Peyer's patch (tissue), 4 donors: ENCODE results near the gene CADPS2. TPM values are rescaled to one million over a fixed set of nuclear protein-coding genes. Genes with fewer than 3 reads are reported as not detected.

ENCODE experiments used
- DNase-seq, 3 donors: peaks; one replicate each; pipeline ENCODE4 v3.0.0-alpha.2; 2017 to 2019
- H3K27ac ChIP-seq, 4 donors: fragments of 200-600 bp; sonication (generic); one replicate each; pipeline ENCODE4 v1.5.1; 2016 to 2019
- H3K27me3 ChIP-seq, 2 donors: fragments of 200-600 bp; sonication (generic); one replicate each; pipeline ENCODE4 v1.5.1; 2019
- H3K36me3 ChIP-seq, 3 donors: fragments of 200-600 bp; sonication (generic); one replicate each; pipeline ENCODE4 v1.5.1; 2016 to 2019
- H3K4me1 ChIP-seq, 4 donors: fragments of 200-600 bp; sonication (generic); one replicate each; pipeline ENCODE4 v1.5.1; 2016 to 2019
- H3K4me3 ChIP-seq, 4 donors: fragments of 200-600 bp; sonication (generic); 1 replicate in 3 of 4; 2 replicates in 1 of 4; pipeline ENCODE4 v1.5.1; 2016 to 2019; ENCODE audit warnings: mild to moderate bottlenecking in 1 of 4
- H3K9me3 ChIP-seq, 4 donors: fragments of 200-600 bp; sonication (generic); one replicate each; pipeline ENCODE4 v1.5.1; 2016 to 2019; ENCODE audit warnings: mild to moderate bottlenecking in 1 of 4
- POLR2A ChIP-seq, 2 donors: fragments of 450-650 bp; IDR thresholded peaks; one replicate each; pipeline ENCODE4 v1.5.1; 2017; ENCODE audit warnings: antibody characterized with exemption in 2 of 2, mild to moderate bottlenecking in 2 of 2, moderate library complexity in 2 of 2
- total RNA-seq, 4 donors: library from RNA; depleted of rRNA; stranded (reverse); fragments of >200 nt; gene quantifications; one replicate each; pipeline ENCODE4 v1.1.0, GENCODE V29; 2016
- TF ChIP-seq, protein P1 (sequence below), 6 experiments: fragments of 450-650 bp in 4 of 6; fragments of 200-600 bp in 2 of 6; sonication (generic) in 1 of 6; IDR thresholded peaks; one replicate each; pipeline ENCODE4 v1.5.1; 2017 to 2019; ENCODE audit warnings: antibody characterized with exemption in 6 of 6, mild to moderate bottlenecking in 3 of 6, moderate library complexity in 1 of 6

CADPS2 gene
- total RNA-seq, 4 donors from 2014 or later: 11.4 to 21.5 (median 16.5) TPM

DNA sequence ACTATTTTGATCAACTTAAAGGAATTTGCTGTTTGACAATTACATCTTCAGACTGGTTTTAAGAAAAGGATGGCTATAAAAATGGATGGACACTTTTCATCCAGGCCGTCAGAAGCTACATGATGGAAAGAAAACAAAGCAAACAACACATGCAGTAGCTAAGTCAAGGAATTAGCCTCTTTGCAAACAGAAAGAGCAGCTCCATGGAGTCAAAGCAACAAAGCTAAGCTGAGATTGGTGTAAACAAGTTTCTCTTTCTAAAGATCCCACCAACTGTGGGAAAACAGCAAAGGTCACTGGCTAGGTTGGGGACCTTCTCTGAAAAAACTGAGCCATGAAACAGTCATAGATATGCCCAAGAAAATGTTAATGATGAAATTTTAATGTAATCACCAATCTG, 286.2 kb downstream of the CADPS2 start:
- no peak overlapping the region for H3K27ac ChIP-seq
- no peak overlapping the region for H3K4me3 ChIP-seq
- no peaks in the 10 kb centered on the region for H3K27me3 ChIP-seq
- H3K4me1 ChIP-seq: no peaks in the 10 kb centered on the region
- H3K9me3 ChIP-seq: no peaks in the 10 kb centered on the region
- no peaks in the 10 kb centered on the region for H3K36me3 ChIP-seq
- no peak for DNase-seq
- TF ChIP-seq, protein P1, sequence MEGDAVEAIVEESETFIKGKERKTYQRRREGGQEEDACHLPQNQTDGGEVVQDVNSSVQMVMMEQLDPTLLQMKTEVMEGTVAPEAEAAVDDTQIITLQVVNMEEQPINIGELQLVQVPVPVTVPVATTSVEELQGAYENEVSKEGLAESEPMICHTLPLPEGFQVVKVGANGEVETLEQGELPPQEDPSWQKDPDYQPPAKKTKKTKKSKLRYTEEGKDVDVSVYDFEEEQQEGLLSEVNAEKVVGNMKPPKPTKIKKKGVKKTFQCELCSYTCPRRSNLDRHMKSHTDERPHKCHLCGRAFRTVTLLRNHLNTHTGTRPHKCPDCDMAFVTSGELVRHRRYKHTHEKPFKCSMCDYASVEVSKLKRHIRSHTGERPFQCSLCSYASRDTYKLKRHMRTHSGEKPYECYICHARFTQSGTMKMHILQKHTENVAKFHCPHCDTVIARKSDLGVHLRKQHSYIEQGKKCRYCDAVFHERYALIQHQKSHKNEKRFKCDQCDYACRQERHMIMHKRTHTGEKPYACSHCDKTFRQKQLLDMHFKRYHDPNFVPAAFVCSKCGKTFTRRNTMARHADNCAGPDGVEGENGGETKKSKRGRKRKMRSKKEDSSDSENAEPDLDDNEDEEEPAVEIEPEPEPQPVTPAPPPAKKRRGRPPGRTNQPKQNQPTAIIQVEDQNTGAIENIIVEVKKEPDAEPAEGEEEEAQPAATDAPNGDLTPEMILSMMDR (IDR thresholded peaks at IDR 0.05): no peak
- no peak for TF ChIP-seq POLR2A (IDR thresholded peaks at IDR 0.05)

DNA sequence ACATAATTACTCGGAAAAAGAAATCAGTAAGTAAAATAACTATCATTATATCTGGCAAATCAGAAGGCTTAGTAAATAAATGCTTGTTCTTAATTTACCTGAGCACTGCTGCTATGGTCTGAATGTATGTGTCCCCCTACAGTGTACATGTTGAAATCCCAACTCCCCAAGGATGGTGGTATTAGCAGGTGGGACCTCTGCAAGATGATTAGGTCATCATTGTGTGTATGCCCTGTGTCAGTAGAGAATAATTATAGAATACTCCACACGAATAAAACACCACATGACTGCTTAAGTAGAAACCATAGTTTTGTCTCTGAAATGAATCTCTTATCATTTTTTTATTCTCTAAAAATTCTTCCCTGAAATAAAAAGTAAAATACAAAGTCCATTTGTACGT, 289.0 kb downstream of the CADPS2 start:
- Histone ChIP-seq H3K4me3 (no peak overlapping the region), H3K36me3 (no peaks in the 10 kb centered on the region), H3K27me3 (no peaks in the 10 kb centered on the region), H3K4me1 (no peaks in the 10 kb centered on the region), H3K27ac (no peak overlapping the region), H3K9me3 (no peaks in the 10 kb centered on the region)
- TF ChIP-seq, protein P1 (IDR thresholded peaks at IDR 0.05): no peak
- TF ChIP-seq POLR2A (IDR thresholded peaks at IDR 0.05): no peak
- no peak for DNase-seq

DNA sequence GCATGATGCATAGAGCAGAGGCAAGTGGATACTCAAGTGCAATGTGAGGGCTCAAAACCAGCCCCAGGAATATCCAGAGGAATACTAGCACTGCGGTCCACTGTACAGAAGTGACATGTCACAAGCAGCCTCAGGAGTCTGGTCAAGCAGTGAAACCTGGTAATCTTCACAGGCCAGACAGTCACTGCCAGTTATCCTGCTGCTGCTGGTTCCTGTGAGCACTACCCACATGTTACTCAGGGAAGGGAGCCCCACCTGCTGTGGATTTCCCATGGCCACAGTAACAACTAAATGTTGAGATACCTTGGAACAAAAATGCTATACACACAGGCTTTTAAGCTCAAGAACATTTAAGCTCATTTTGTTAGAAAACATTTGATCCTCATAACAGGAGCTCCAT, 290.4 kb downstream of the CADPS2 start:
- Histone ChIP-seq H3K4me3 (no peak overlapping the region), H3K9me3 (no peaks in the 10 kb centered on the region), H3K4me1 (no peaks in the 10 kb centered on the region), H3K27ac (no peak overlapping the region), H3K27me3 (no peaks in the 10 kb centered on the region), H3K36me3 (no peaks in the 10 kb centered on the region)
- no peak for TF ChIP-seq POLR2A (IDR thresholded peaks at IDR 0.05)
- TF ChIP-seq, protein P1 (IDR thresholded peaks at IDR 0.05): no peak
- DNase-seq: no peak

DNA sequence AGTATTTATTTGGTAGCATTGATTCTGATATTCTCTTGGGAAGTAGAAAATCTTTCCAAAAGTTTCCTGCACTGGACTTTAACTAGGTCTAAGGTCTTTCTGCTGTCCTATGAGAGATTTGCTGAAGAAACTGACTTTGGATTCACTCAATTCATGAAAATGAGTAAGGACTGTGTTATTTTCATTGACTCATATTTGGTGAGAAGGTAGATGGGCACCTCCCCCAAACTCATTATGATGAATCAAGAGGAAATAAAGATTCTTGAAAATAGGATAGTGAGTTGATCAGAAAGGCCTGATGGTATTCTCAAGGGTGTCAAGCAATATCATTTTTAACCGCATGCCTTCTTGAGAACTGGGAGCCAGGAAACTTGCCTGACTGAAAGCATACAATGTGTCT, 297.6 kb downstream of the CADPS2 start:
- H3K36me3 ChIP-seq: no peaks in the 10 kb centered on the region
- H3K4me3 ChIP-seq: no peak overlapping the region
- TF ChIP-seq, protein P1 (IDR thresholded peaks at IDR 0.05): no peak
- TF ChIP-seq POLR2A (IDR thresholded peaks at IDR 0.05): no peak
- no peaks in the 10 kb centered on the region for H3K27me3 ChIP-seq
- H3K9me3 ChIP-seq: no peaks in the 10 kb centered on the region
- H3K27ac ChIP-seq: no peak overlapping the region
- no peaks in the 10 kb centered on the region for H3K4me1 ChIP-seq
- DNase-seq: no peak

DNA sequence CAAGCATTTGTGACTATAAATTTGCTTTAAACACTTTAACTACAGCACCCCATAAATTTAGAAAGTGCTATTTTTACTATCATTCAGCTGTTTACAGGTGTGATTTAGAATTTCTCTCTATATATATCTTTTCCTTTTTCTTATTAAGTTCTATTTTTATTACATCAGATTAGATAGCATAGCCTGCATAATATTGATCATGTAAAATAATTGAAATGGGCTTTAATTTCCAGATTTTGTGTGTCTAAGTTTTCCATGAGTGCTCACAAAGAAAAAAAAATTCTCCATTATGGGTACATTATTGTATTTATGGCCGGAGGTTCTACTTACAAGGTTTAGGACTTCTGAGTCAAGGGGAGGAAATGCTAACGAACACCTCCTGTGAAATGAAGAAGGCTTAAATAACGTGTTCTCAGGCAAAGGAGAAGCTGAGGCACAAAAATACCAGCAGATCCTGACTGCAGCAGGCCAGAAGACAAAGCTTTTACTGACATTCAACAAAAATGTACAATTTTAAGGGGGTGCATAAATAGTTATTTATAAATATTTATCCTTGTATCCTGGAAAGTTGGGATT, 301.5 kb downstream of the CADPS2 start:
- no peaks in the 10 kb centered on the region for H3K27me3 ChIP-seq
- H3K4me3 ChIP-seq: no peak overlapping the region
- H3K36me3 ChIP-seq: no peaks in the 10 kb centered on the region
- no peak overlapping the region for H3K27ac ChIP-seq
- TF ChIP-seq, protein P1 (IDR thresholded peaks at IDR 0.05): no peak
- TF ChIP-seq POLR2A (IDR thresholded peaks at IDR 0.05): no peak
- DNase-seq: no peak
- H3K9me3 ChIP-seq: no peaks in the 10 kb centered on the region
- H3K4me1 ChIP-seq: no peaks in the 10 kb centered on the region

DNA sequence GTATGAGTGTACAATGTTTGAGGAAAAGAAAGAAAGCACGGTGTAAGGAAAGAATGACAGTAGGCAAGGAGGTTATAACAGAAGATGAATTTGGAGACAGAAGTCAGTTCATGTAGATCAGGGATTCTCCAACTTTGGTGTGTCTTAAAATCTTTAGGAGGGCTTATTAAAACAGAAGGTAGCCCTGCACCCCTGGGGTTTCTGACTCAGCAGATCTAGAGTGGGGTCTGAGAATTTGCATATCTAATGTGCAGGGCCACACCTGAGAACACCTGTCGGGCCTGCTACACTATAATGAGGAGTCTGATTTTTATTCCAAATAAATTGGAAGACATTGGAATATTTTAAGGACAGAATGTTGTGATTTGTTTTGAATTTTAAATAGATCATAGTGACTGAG, 307.9 kb downstream of the CADPS2 start:
- Histone ChIP-seq H3K4me1 (no peaks in the 10 kb centered on the region), H3K4me3 (no peak overlapping the region), H3K9me3 (no peaks in the 10 kb centered on the region), H3K27ac (no peak overlapping the region), H3K36me3 (no peaks in the 10 kb centered on the region), H3K27me3 (no peaks in the 10 kb centered on the region)
- DNase-seq: no peak
- TF ChIP-seq, protein P1 (IDR thresholded peaks at IDR 0.05): no peak
- no peak for TF ChIP-seq POLR2A (IDR thresholded peaks at IDR 0.05)
